ENCODE data around the gene GLIS1.

The GLIS1 gene

GRCh38 chr1:53511933-53512806, 226.8 kb downstream of the GLIS1 start:
- no peak overlapping the region for H3K27ac ChIP-seq (ENCODE audit: insufficient read depth, low read depth, low read length, poor library complexity, severe bottlenecking)
- H3K4me3 ChIP-seq (ENCODE audit: insufficient read depth, low read depth, low read length) = no peak overlapping the region
- no peaks in the 10 kb centered on the region for H3K9me3 ChIP-seq (ENCODE audit: control insufficient read depth, low read length)
- WGBS, 2 experiments = 84 to 85% methylated on average over 19 of the region's 19 CpGs
- peaks cover 31% of the 10 kb centered on the region for H3K4me1 ChIP-seq (ENCODE audit: control insufficient read depth, insufficient read depth, low read length)
- H3K27me3 ChIP-seq (ENCODE audit: control insufficient read depth, insufficient read depth, low read length, poor library complexity, severe bottlenecking) = no peaks in the 10 kb centered on the region
- H3K36me3 ChIP-seq (ENCODE audit: control insufficient read depth, insufficient read depth, low read length) = no peaks in the 10 kb centered on the region

DNA sequence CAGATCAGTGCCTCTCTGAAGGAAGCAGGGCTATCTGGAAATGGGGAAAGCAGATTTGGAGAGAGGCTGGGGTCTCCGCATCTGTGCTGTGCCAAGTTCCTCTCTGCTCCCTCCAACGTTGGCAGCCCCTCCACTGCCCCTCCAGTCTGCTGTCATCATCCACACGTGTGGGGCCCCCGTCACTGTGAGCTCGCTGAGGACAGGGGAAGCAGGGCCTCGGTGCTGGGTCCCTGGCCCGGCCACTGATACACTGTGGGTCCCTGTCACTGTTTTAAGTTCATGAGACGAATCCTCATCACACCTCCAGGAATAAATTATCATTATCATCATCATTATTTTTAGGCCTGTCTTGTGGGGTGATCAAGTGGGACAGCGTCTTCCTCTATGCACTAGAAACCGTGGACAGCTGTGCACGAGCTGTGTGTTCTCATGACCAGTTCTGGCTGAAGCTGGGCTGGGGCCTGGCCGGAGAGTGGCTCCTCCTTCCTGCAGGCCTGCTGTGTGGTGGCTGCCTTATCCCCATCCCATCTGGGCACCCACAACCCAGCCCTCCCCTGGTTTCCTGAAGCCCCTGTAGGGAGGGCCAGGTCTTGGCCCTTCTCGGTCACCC, 227.5 kb downstream of the GLIS1 start:
- 87 to 88% methylated on average over 13 of the region's 13 CpGs for WGBS, 2 experiments
- Histone ChIP-seq H3K4me1 (ENCODE audit: control insufficient read depth, insufficient read depth, low read length) (peaks cover 39% of the 10 kb centered on the region), H3K27me3 (ENCODE audit: control insufficient read depth, insufficient read depth, low read length, poor library complexity, severe bottlenecking) (no peaks in the 10 kb centered on the region)

GRCh38 chr1:53510215-53510614, 228.7 kb downstream of the GLIS1 start:
- 93% methylated on average over 7 of the region's 7 CpGs for WGBS, 2 experiments
- Histone ChIP-seq H3K27ac (ENCODE audit: insufficient read depth, low read depth, low read length, poor library complexity, severe bottlenecking) (no peak overlapping the region), H3K4me3 (ENCODE audit: insufficient read depth, low read depth, low read length) (no peak overlapping the region), H3K4me1 (ENCODE audit: control insufficient read depth, insufficient read depth, low read length) (peaks cover 40% of the 10 kb centered on the region), H3K9me3 (ENCODE audit: control insufficient read depth, low read length) (no peaks in the 10 kb centered on the region), H3K36me3 (ENCODE audit: control insufficient read depth, insufficient read depth, low read length) (no peaks in the 10 kb centered on the region), H3K27me3 (ENCODE audit: control insufficient read depth, insufficient read depth, low read length, poor library complexity, severe bottlenecking) (no peaks in the 10 kb centered on the region)

More for the DNA sequence above, 227.5 kb downstream of the GLIS1 start:
- Histone ChIP-seq H3K36me3 (ENCODE audit: control insufficient read depth, insufficient read depth, low read length) (no peaks in the 10 kb centered on the region), H3K4me3 (ENCODE audit: insufficient read depth, low read depth, low read length) (no peak overlapping the region), H3K9me3 (ENCODE audit: control insufficient read depth, low read length) (no peaks in the 10 kb centered on the region), H3K27ac (ENCODE audit: insufficient read depth, low read depth, low read length, poor library complexity, severe bottlenecking) (no peak overlapping the region)

- H3K4me1 ChIP-seq (ENCODE audit: control insufficient read depth, insufficient read depth, low read length) = peaks cover 42% of the 10 kb centered on the region
- H3K27ac ChIP-seq (ENCODE audit: insufficient read depth, low read depth, low read length, poor library complexity, severe bottlenecking) = no peak overlapping the region
- H3K36me3 ChIP-seq (ENCODE audit: control insufficient read depth, insufficient read depth, low read length) = no peaks in the 10 kb centered on the region
- H3K27me3 ChIP-seq (ENCODE audit: control insufficient read depth, insufficient read depth, low read length, poor library complexity, severe bottlenecking) = no peaks in the 10 kb centered on the region
- no peaks in the 10 kb centered on the region for H3K9me3 ChIP-seq (ENCODE audit: control insufficient read depth, low read length)
- WGBS, 2 experiments = 90 to 91% methylated on average over 13 of the region's 13 CpGs
- no peak overlapping the region for H3K4me3 ChIP-seq (ENCODE audit: insufficient read depth, low read depth, low read length)
These were observed 229.2 kb downstream of the GLIS1 start for GRCh38 chr1:53509775-53510174.

DNA sequence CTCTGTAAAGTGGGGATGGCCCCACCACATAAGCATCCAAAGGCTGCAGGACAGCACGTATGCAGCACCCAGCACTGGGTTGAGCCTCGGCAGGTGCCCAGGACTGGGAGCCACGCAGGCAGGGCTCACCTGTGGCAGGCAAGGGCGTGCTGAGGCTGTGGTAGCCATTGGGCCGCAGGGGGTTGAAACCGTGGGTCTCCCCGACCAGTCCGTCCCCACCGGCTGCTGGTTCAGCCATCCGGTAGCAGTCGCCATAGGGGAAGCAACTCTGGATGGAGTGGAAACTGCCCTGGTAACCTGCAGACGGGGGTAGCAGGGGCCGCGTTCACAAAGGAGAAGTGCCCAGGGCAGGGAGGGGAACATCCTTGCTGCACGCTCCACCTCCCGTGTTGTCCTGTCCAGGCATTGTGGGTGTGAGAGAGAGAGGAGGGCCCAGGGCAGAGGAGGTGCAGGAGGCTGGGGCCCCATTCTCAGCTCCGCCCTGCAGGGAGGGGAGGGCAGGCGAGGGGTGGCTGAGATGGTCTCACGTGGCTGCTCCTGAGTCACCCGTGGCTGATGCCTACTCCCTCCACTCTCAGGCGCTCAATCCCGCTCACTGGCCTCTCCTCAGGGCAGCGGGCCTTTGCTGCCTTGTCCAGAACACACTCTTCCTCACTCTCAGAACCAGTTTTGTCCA, 229.8 kb downstream of the GLIS1 start:
- 82% methylated on average over 23 of the region's 23 CpGs for WGBS, 2 experiments
- H3K9me3 ChIP-seq (ENCODE audit: control insufficient read depth, low read length) = no peaks in the 10 kb centered on the region
- no peak overlapping the region for H3K27ac ChIP-seq (ENCODE audit: insufficient read depth, low read depth, low read length, poor library complexity, severe bottlenecking)
- H3K36me3 ChIP-seq (ENCODE audit: control insufficient read depth, insufficient read depth, low read length) = no peaks in the 10 kb centered on the region
- no peaks in the 10 kb centered on the region for H3K27me3 ChIP-seq (ENCODE audit: control insufficient read depth, insufficient read depth, low read length, poor library complexity, severe bottlenecking)
- peaks cover 46% of the 10 kb centered on the region for H3K4me1 ChIP-seq (ENCODE audit: control insufficient read depth, insufficient read depth, low read length)
- no peak overlapping the region for H3K4me3 ChIP-seq (ENCODE audit: insufficient read depth, low read depth, low read length)

GRCh38 chr1:53508056-53508990, 230.6 kb downstream of the GLIS1 start:
- H3K4me1 ChIP-seq (ENCODE audit: control insufficient read depth, insufficient read depth, low read length) = peaks cover 52% of the 10 kb centered on the region
- no peaks in the 10 kb centered on the region for H3K36me3 ChIP-seq (ENCODE audit: control insufficient read depth, insufficient read depth, low read length)
- H3K27me3 ChIP-seq (ENCODE audit: control insufficient read depth, insufficient read depth, low read length, poor library complexity, severe bottlenecking) = no peaks in the 10 kb centered on the region
- no peak overlapping the region for H3K27ac ChIP-seq (ENCODE audit: insufficient read depth, low read depth, low read length, poor library complexity, severe bottlenecking)
- WGBS, 2 experiments = 91 to 92% methylated on average over 22 of the region's 22 CpGs
- H3K4me3 ChIP-seq (ENCODE audit: insufficient read depth, low read depth, low read length) = no peak overlapping the region
- no peaks in the 10 kb centered on the region for H3K9me3 ChIP-seq (ENCODE audit: control insufficient read depth, low read length)

DNA sequence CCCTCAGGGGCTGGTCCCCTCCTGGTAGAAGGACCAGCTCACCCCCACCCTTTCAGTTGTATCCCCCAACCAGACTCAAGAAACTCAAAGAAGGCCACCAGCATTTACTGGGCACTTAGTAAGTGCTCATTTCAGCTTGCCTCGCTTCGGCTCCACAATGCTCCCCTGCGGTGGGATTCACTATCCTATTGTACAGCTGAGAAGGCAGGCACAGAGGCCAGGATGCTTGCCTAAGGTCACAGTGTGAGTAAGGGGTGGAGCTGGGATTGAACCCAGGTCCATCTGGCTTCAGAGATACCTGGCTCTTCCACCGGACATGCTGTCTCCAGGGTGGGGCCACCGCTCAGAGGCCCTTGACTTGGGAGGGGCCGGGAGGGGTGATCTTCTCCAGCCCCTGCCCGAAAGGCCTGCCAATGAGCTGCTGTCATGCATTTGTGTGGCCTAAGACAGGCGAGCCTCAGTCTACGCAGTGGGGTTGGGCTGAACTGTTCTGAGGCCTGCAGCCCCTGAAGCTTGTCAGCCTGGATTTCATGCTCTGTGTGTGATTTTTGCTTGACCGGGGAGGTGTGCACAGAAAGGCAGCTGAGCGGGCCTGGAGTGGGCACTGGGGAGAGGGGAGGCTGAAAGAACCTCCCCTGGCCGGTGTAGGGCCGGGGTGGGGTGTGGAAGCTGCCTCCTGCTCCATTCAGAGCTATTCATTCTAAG, 231.7 kb downstream of the GLIS1 start:
- Histone ChIP-seq H3K27ac (ENCODE audit: insufficient read depth, low read depth, low read length, poor library complexity, severe bottlenecking) (no peak overlapping the region), H3K27me3 (ENCODE audit: control insufficient read depth, insufficient read depth, low read length, poor library complexity, severe bottlenecking) (no peaks in the 10 kb centered on the region), H3K4me3 (ENCODE audit: insufficient read depth, low read depth, low read length) (no peak overlapping the region), H3K36me3 (ENCODE audit: control insufficient read depth, insufficient read depth, low read length) (no peaks in the 10 kb centered on the region), H3K9me3 (ENCODE audit: control insufficient read depth, low read length) (no peaks in the 10 kb centered on the region), H3K4me1 (ENCODE audit: control insufficient read depth, insufficient read depth, low read length) (peaks cover 56% of the 10 kb centered on the region)
- 52 to 54% methylated on average over 13 of the region's 13 CpGs for WGBS, 2 experiments

GRCh38 chr1:53506355-53507050, 232.5 kb downstream of the GLIS1 start:
- 92% methylated on average over 25 of the region's 25 CpGs for WGBS, 2 experiments

GRCh38 chr1:53505891-53506290, 233.1 kb downstream of the GLIS1 start:
- H3K27me3 ChIP-seq (ENCODE audit: control insufficient read depth, insufficient read depth, low read length, poor library complexity, severe bottlenecking) = no peaks in the 10 kb centered on the region
- WGBS, 2 experiments = 91 to 92% methylated on average over 13 of the region's 13 CpGs
- peaks cover 53% of the 10 kb centered on the region for H3K4me1 ChIP-seq (ENCODE audit: control insufficient read depth, insufficient read depth, low read length)
- H3K27ac ChIP-seq (ENCODE audit: insufficient read depth, low read depth, low read length, poor library complexity, severe bottlenecking) = no peak overlapping the region
- no peaks in the 10 kb centered on the region for H3K36me3 ChIP-seq (ENCODE audit: control insufficient read depth, insufficient read depth, low read length)
- no peaks in the 10 kb centered on the region for H3K9me3 ChIP-seq (ENCODE audit: control insufficient read depth, low read length)
- no peak overlapping the region for H3K4me3 ChIP-seq (ENCODE audit: insufficient read depth, low read depth, low read length)

More at GRCh38 chr1:53506355-53507050, 232.5 kb downstream of the GLIS1 start:
- H3K27me3 ChIP-seq (ENCODE audit: control insufficient read depth, insufficient read depth, low read length, poor library complexity, severe bottlenecking) = no peaks in the 10 kb centered on the region
- no peak overlapping the region for H3K27ac ChIP-seq (ENCODE audit: insufficient read depth, low read depth, low read length, poor library complexity, severe bottlenecking)
- peaks cover 54% of the 10 kb centered on the region for H3K4me1 ChIP-seq (ENCODE audit: control insufficient read depth, insufficient read depth, low read length)
- H3K4me3 ChIP-seq (ENCODE audit: insufficient read depth, low read depth, low read length) = no peak overlapping the region
- H3K9me3 ChIP-seq (ENCODE audit: control insufficient read depth, low read length) = no peaks in the 10 kb centered on the region
- no peaks in the 10 kb centered on the region for H3K36me3 ChIP-seq (ENCODE audit: control insufficient read depth, insufficient read depth, low read length)
